SK-N-SH (cell line): ENCODE data around the gene PCNX1.

Source experiments
- ELF1 ChIP-seq: IDR thresholded peaks from 2 replicates; pipeline ENCODE4 v1.4.0; 2012
- GABPA ChIP-seq: IDR thresholded peaks from 2 replicates; pipeline ENCODE4 v1.4.0; 2012; ENCODE audit warnings: low read depth, mild to moderate bottlenecking
- TF ChIP-seq, protein P1 (sequence below): fragments of 200-600 bp; sonication (generic); IDR thresholded peaks from 2 replicates; pipeline ENCODE4 v1.6.1; 2017; ENCODE audit warnings: antibody characterized with exemption, mild to moderate bottlenecking, moderate library complexity

DNA sequence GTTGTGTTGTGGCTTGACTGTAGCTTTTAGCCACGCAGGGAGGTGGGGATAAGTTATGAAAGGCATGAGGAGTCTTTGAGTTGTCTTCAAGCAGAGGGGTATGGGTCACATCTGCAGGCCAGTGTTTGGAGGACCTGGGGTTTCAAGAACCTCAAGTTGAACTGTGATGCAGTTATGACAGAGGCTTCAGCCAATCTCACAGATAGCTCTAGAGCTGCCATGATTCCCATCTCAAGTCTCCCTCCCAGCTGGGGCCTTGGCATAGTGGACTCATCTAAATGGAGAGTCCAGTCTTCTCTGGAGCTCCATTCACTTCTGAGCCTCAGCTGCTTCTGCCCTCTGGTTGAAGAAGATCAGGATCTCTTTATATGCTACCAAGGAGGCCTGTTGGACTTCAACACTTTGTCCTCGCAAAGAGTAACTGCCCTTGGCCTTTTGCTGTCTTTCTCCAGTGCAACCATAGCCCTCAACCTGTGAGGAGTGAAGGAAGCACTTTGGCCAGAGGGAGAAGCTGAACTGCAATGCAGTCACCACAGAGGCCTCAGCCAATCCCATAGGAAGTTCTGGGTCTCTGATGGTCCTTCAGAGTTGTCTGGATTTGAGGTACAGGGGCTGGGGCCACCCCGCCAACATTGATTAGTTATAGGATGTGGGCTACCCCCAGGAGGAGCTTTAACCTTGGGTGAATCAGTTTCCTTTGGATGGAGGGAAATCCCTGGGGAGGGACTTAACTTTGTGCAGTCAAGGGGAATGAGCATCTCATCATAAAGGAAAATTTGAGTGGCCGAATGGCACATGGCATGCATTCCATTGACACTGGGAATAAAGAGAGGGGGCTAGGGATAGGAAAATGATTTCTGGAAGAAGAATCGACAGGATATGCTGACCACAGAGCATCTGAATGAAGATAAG lies 230.5 kb downstream of the PCNX1 start:
- TF ChIP-seq, protein P1, sequence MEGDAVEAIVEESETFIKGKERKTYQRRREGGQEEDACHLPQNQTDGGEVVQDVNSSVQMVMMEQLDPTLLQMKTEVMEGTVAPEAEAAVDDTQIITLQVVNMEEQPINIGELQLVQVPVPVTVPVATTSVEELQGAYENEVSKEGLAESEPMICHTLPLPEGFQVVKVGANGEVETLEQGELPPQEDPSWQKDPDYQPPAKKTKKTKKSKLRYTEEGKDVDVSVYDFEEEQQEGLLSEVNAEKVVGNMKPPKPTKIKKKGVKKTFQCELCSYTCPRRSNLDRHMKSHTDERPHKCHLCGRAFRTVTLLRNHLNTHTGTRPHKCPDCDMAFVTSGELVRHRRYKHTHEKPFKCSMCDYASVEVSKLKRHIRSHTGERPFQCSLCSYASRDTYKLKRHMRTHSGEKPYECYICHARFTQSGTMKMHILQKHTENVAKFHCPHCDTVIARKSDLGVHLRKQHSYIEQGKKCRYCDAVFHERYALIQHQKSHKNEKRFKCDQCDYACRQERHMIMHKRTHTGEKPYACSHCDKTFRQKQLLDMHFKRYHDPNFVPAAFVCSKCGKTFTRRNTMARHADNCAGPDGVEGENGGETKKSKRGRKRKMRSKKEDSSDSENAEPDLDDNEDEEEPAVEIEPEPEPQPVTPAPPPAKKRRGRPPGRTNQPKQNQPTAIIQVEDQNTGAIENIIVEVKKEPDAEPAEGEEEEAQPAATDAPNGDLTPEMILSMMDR = no peak
- TF ChIP-seq ELF1 (no peak), GABPA (no peak)
